Coronary artery (tissue), 2 donors: ENCODE results near the gene TNS1.
"Not testable (repeated sequence)": the region's sequence is repeated elsewhere in the genome, so short reads cannot be mapped to it uniquely, and the experiment has no call there.

Experiments
- DNase-seq: peaks from one replicate; pipeline ENCODE4 v3.0.0-alpha.2; 2017; ENCODE audit warnings: low spot score
- H3K27ac ChIP-seq, 2 donors: fragments of 200-600 bp; sonication (generic); one replicate each; pipeline ENCODE4 v1.5.1; 2016 to 2019
- H3K4me3 ChIP-seq: fragments of 200-600 bp; sonication (generic); 2 replicates; pipeline ENCODE4 v1.5.1; 2016; ENCODE audit warnings: mild to moderate bottlenecking, moderate library complexity
- TF ChIP-seq, protein P1 (sequence below): fragments of 200-600 bp; sonication (generic); IDR thresholded peaks from one replicate; pipeline ENCODE4 v1.5.1; 2019; ENCODE audit warnings: antibody characterized with exemption

Gene TNS1

DNA sequence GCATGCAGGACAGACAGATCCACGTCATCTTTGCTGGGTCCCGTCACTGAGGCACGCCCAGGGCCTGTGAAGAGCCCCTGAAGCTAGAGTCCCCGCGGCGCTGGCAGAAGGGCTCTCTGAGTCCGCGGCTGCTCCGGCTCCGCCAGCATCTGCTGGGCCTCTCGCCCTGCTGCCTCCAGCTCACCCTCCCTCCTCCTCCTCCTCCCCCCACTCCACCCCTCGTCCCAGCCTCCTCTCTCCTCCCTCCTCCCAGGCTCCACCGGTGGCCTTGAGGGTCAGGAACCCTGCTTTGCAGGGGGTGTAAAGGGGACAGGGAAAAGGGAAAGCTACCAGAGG lies at the start of gene TNS1:
TSS of gene TNS1 (minus strand) at position 151 of the 336 bp plus-strand sequence. CDS start at position 28, 123 bp downstream.
- H3K4me3 ChIP-seq, result peak within 1 kb of the TSS; percentile 74
- TF ChIP-seq, protein P1, sequence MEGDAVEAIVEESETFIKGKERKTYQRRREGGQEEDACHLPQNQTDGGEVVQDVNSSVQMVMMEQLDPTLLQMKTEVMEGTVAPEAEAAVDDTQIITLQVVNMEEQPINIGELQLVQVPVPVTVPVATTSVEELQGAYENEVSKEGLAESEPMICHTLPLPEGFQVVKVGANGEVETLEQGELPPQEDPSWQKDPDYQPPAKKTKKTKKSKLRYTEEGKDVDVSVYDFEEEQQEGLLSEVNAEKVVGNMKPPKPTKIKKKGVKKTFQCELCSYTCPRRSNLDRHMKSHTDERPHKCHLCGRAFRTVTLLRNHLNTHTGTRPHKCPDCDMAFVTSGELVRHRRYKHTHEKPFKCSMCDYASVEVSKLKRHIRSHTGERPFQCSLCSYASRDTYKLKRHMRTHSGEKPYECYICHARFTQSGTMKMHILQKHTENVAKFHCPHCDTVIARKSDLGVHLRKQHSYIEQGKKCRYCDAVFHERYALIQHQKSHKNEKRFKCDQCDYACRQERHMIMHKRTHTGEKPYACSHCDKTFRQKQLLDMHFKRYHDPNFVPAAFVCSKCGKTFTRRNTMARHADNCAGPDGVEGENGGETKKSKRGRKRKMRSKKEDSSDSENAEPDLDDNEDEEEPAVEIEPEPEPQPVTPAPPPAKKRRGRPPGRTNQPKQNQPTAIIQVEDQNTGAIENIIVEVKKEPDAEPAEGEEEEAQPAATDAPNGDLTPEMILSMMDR, result no peak

DNA sequence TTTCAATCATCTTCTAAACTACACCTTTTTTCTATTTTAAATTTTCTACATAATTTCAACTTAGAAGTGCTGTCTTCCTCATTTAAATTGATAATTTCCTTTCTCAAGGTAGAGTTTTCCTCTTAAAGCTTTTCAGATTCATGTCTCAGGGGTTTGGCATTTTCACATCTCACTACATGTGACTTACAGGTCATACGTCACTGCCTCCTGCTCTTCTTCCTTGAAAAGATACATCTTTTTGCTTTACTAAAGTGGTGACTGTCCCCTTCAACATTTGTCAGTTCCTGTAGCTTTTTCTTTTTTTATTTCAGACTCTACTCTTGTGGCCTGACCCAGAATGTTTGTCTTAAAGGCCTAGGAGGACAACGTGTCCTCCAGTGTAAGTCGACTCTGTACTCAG lies 49.1 kb upstream of the TNS1 start:
- H3K27ac ChIP-seq, result no peak overlapping the region
- H3K4me3 ChIP-seq, result no peak overlapping the region
- no peak for DNase-seq
- TF ChIP-seq, protein P1, result no peak

More for the DNA sequence above, at the start of gene TNS1:
- no peak for DNase-seq
- peak within 1 kb of the TSS; percentile 78 to 94 for H3K27ac ChIP-seq

DNA sequence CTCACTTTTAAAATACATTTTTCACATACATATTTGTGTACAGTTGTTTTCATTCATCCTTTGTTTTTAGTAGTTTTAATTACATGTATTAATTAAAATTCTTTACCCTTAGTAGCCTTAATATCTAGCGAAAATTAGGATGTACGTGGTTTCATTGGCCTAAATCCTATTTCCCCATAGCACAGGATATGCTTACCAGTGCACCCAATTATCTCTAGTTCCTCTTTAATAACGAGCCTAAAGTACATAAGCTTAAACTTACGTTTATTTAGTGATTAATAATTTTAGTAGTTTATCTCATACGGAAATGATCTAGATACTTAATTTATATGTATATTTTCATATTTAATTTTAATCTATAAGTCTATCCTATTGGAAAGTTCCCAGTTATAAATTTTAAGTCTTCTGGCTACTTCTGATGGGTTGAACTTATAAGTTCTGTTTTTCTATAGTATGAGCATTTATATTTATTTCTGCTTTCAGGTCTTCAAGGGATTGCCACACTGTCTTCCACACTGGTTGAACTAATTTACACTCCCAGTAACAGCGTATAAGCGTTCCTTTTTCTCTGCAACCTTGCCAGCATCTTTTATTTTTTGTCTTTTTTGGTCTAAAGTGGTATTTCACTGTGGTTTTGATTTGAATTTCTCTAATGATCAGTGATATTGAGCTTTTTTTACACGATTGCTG lies 44.9 kb upstream of the TNS1 start:
- no peak overlapping the region for H3K27ac ChIP-seq
- no peak for DNase-seq
- TF ChIP-seq, protein P1, result no peak
- no peak overlapping the region for H3K4me3 ChIP-seq

DNA sequence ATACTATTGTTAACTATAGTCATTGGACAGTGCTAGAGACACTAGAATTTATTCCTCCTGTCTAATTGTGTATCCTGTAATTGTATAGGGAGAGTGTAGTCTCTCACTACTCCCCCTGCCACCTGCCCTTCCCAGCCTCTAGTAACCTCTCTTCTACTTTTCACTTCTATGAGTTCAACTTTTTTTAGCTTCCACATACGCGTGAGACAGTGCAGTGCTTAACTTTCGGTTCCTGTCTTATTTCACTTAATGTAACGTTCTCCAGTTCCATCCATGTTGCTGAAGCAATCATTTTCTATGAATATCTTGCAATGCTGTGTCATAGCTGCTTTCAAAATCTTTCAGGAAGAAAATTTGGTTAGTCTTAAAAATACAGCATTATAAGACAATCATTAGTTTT lies 43.4 kb upstream of the TNS1 start:
- peak overlapping the region in 1 of 2 donors; percentile 38 for H3K27ac ChIP-seq
- TF ChIP-seq, protein P1, result no peak
- H3K4me3 ChIP-seq, result no peak overlapping the region
- DNase-seq, result no peak

DNA sequence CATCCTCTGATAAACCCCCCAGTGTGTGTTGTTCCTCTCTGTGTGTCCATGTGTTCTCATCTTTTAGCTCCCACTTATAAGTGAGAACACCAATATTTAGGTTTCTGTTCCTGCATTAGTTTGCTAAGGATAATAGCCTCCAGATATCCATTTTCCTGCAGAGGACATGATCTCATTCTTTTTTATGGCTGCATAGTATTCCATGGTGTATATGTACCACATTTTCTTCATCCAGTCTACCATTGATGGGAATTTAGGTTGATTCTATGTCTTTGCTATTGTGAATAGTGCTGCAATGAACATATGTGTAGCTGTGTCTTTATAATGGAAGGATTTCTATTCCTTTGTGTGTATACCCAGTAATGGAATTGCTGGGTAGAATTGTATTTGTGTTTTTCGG lies 41.8 kb upstream of the TNS1 start:
- not testable (repeated sequence) for H3K4me3 ChIP-seq, H3K27ac ChIP-seq, DNase-seq

DNA sequence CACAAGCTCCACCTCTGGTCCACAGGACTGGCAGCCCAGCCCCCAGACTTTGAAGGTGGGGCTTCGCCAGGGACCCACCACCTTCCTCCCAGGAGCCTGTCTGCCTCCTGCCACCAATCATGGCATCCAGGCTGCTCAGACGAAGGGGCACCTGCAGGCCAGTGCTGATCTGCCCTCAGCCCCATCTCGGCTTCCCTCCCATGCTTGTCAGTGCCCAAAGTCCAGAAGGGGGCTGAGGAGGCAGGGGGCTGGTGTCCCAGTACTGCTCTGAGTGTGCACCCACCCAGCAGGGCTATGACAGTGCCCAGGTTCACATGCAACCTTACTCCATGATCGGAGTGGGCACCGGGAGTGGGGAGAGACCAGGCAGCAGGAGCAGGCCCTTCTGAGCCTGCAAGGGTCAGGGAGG lies 40.9 kb upstream of the TNS1 start:
- peak; percentile 56 for DNase-seq

DNA sequence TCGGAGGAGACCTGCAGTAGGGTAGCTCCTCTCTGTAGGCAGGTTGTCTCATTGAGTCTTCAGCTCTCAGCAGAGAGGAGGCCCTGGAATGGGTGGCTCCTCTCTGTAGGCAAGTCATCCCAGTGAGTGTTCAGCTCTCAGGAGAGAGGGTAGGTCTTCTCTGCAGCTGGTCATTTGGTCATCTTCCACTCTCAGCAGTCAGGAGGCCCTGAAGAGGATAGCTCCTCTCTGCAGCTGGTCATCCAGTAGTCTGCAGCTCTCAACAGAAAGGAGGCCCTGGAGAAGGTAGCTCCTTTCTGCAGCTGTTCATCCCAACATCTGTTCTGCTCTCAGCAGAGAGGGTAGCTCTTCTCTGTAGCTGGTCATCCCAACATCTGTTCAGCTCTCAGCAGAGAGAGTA lies 40.3 kb upstream of the TNS1 start:
- H3K27ac ChIP-seq, result no peak overlapping the region
- peak; percentile 57 for DNase-seq
- TF ChIP-seq, protein P1, result no peak
- H3K4me3 ChIP-seq, result no peak overlapping the region

More for the DNA sequence above, 40.9 kb upstream of the TNS1 start:
- H3K27ac ChIP-seq, result no peak overlapping the region
- TF ChIP-seq, protein P1, result no peak
- H3K4me3 ChIP-seq, result no peak overlapping the region
